Fibroblast of skin of right biceps (primary cell): ENCODE results near the gene SNX3.
A peak's percentile ranks its signal among the peaks of the same experiment; 100 is the strongest.
"Not testable (repeated sequence)": the region's sequence is repeated elsewhere in the genome, so short reads cannot be mapped to it uniquely, and the experiment has no call there.

ENCODE experiments used
- DNase-seq: peaks from one replicate; pipeline ENCODE4 v3.0.0-alpha.2; 2013

SNX3 gene

DNA sequence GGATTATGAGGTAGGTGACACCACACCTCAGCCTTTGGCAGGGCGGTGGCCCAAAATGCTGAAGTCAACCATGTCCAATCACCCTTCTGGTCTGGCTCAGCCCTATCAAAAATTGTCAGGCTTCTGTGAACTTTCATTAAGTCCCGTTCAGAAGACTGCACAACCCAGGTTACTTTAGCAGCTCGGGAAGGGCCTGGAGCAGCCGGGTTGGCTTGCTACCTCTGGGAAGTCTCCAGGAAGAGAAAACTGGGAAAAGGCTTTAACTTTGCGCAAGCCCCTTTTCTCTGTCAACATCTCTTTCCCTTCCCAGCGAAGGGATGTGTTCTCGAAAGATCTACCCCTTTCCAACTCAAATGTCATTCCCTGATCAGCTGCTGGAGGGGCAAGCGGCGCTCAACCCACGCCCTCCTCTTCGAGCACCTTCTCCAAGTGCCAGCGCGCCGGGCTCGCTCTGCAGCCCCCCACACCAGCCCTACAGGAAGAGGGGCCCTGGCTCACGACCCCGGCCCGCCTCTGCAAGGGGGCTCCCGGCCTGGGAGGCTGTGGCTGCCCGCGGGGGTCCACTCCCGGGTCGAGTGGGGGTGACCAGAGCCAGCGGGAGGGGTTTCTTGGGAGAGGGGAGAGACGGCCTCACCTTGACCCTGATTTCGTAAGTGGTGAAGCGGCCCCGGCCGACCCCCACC lies 573 bp downstream of the SNX3 start:
- peak; percentile 43 for DNase-seq

GRCh38 chr6:108254433-108255410 lies 6.1 kb downstream of the SNX3 start:
- DNase-seq = no peak

DNA sequence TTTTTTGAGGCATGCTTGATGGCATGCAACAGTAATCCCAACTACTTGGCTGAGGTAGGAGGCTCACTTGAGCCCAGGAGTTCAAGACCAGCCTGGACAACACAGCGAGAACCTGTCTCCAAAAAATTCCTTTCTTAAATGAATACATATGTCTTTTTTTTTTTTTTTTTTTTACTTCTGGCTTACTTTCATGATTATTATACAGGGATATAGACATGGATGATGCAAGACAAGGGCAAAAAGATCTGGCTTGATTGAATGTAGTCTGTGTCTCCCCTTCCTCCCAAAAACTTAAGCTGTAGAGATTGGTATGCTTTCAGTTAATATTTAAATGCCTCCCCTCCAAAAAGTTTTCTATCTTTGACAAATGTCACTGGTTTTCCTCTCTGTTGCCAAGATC lies 7.6 kb downstream of the SNX3 start:
- DNase-seq = no peak

GRCh38 chr6:108252055-108252454 lies 8.8 kb downstream of the SNX3 start:
- DNase-seq = no peak

GRCh38 chr6:108251252-108251651 lies 9.6 kb downstream of the SNX3 start:
- no peak for DNase-seq

DNA sequence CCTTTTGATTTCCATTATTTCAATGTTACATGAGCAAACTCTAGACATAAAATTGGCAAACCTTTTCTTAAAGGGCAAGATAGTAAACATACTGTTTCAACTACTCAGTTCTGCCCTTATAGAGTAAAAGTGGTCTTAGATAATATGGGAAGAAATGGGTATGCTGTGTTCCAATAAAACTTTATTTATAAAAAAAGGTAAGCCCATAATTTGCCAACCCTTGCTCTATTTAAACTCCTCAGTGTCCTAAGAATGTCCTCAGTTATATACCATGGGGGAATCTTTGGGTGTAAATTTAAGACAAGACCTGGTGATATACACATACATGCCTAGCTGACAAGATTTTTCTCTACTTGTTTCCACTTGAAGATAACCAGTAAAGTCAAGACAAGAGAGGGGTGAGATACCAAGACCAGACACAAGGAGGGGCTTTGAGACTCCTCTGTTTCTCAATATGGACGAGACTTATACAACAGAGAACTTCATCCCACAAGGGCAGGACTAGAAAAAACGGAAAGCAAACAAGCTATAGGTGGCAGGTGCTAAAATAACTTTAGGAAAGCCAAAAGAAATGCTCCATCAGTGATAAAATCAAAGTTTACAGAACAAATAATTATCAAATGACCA lies 10.5 kb downstream of the SNX3 start:
- peak; percentile 9 for DNase-seq

DNA sequence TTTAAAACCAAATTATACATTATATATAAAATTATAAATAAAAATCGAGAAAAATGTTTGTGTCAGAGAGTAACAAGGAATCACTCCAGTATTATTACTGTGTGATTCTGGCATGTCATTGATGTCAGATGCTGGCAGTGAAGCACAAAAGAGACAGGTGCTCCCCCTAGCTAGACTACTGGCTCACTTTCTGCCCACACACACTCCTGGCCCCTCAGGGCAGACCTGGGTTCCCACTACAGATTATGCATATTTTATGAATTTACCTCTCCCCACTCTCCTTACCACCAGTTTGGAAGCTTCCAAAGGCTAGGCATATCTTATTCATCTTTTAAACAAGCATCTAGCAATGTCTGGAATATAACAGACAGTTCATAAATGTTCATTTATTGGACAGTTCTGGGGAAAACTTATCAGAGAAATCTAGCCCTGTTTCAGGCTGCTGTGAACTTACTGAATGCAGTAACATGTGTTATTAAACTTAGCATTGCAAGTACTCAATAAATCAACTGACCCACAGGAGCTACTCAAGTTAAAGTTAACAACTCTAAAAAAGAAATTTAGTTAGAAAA lies 12.8 kb downstream of the SNX3 start:
- DNase-seq = peak; percentile 4

- DNase-seq = not testable (repeated sequence)
These were observed 15.7 kb downstream of the SNX3 start for GRCh38 chr6:108245095-108245494.

- no peak for DNase-seq
These were observed 17.0 kb downstream of the SNX3 start for GRCh38 chr6:108243836-108244235.

GRCh38 chr6:108242721-108243120 lies 18.1 kb downstream of the SNX3 start:
- DNase-seq = no peak

DNA sequence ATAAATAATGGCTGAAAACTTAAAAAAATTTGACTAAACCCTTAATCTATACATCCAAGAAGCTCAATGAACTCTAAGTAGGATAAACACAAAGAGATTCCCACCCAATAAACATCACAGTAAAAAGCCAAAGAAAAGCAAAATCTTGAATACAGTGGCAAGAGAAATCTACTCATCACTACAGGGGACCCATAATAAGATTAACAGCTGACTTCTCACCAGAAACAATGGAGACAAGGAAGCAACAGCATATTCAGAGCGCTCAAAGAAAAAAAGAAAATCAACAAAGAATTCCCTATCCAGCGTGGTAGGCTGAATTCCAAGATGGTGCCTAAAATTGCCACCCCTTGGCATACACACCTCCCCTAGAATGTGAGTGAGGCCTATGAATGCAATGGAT lies 18.6 kb downstream of the SNX3 start:
- no peak for DNase-seq

DNA sequence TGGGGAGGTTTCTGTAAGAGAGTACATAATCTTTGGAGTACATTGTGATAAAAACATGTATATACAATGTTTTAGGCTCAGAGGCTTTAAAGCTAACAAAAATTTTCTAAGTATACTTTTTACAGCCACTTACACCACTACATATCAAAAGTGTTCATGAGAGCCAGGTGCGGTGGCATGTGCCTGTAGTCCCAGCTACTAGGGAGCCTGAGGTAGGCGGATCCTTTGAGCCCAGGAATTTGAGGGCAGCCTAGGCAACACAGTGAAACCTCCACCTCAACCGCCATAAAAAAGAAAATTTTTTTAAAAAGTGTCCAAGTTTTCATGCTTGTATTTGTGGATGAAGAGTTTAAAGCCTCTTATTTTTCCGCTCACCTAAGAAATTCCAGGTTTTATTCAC lies 22.5 kb downstream of the SNX3 start:
- DNase-seq = no peak

DNA sequence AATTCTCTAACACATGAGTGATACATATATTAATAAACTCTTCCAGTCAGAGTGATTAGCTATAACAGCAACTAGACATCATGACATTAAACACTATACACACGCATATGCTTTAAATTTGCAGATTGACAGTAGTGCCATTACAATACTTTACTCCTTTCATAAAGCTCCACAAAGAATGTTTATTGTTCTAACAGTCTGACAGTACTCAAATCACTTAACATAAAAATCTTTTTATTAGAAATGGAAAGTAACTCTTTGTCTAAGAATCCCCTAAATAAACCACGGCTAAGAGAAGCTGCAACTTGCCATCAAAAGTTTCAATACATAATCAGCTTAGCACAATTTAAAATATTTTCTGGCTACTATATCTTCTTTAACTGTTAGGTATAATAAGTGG lies 24.0 kb downstream of the SNX3 start:
- no peak for DNase-seq

DNA sequence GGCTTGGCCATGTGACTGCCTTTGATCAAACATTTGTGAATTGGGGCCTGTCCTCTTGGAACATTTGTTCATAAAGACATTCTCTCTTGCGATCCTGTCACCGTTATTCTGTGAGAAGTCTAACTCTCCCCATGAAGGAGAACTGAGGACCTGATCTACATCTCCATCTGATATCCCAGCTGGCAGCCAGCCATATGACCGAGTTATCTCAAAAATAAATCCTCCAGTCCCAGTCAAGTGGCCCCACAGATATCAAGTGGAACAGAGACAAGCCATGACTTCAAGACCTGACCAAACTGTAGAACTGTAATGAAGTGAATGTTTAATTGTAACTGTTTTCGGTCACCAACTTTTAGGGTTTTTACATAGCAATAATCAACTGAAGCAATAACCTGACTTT lies 25.7 kb downstream of the SNX3 start:
- no peak for DNase-seq

GRCh38 chr6:108228416-108228815 lies 32.4 kb downstream of the SNX3 start:
- no peak for DNase-seq

- no peak for DNase-seq
These were observed 33.5 kb downstream of the SNX3 start for GRCh38 chr6:108227290-108227689.

DNA sequence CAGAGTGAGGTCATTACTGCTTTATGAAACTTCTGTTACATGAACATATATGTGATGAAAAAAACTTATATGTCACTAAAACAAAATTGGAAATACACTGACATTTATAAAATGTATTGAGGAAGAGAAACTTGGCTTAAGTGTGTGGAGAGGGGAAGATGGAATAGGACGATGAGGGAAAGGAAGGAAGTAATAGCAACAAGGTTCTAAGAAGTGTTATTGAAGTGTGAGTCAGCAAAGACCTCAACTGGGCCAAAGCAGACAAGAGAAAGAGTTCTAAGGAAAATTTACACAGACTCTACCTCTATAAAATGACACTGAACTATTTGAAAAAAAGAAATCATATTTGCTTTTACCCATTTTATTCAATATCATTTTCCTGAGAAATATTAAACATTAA lies 38.3 kb downstream of the SNX3 start:
- DNase-seq = no peak

GRCh38 chr6:108222064-108222463 lies 38.8 kb downstream of the SNX3 start:
- no peak for DNase-seq

DNA sequence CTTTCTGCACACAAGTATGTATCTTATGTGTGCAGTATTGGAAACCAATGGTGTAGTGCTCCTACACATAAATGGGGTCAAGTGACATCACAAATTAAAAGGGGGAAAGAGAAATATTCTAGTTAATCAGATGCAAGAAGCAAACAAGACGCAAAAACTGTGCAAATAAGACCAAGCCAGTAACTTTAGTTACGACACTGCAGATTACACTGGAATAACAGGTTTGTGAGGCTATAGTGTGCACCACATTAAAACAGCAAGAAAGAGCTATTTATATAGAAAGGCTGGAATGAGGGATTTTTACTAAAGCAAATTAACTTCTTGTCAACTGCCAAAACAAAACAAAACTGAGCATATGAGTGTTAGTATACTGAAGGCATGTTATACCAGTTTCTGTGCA lies 49.2 kb downstream of the SNX3 start:
- DNase-seq = no peak

- DNase-seq = no peak
These were observed 50.3 kb downstream of the SNX3 start for GRCh38 chr6:108210556-108210955.

- DNase-seq = no peak
These were observed 51.1 kb downstream of the SNX3 start for GRCh38 chr6:108209738-108210137.

GRCh38 chr6:108207013-108207412 lies 53.8 kb downstream of the SNX3 start:
- DNase-seq = no peak
